Stimulated activated CD8-positive, alpha-beta memory T cell treated with anti-CD3 and anti-CD28 coated beads, Interleukin-4, amount 100 ng/mL, for 24 hours (primary cell): ENCODE data around the gene USP7.
"Not testable (repeated sequence)": the region's sequence is repeated elsewhere in the genome, so short reads cannot be mapped to it uniquely, and the experiment has no call there.

Experiments used
- DNase-seq: peaks from one replicate; pipeline ENCODE4 v3.0.0-alpha.2; 2020; ENCODE audit warnings: low read depth

Gene USP7

GRCh38 chr16:8972843-8973586 is 9.3 kb upstream of the USP7 start:
- DNase-seq, result no peak

- no peak for DNase-seq
Observed at GRCh38 chr16:8971416-8971815, 7.7 kb upstream of the USP7 start.

GRCh38 chr16:8969202-8969897 is 5.6 kb upstream of the USP7 start:
- DNase-seq, result not testable (repeated sequence)

- DNase-seq, result not testable (repeated sequence)
Observed at GRCh38 chr16:8968054-8968453, 4.3 kb upstream of the USP7 start.

- no peak for DNase-seq
Observed at GRCh38 chr16:8967132-8967821, 3.6 kb upstream of the USP7 start.

GRCh38 chr16:8966817-8967131 is 3.1 kb upstream of the USP7 start:
- DNase-seq, result no peak

- DNase-seq, result no peak
Observed at GRCh38 chr16:8964462-8964861, 756 bp upstream of the USP7 start.

GRCh38 chr16:8963010-8963820 is 491 bp downstream of the USP7 start:
- no peak for DNase-seq

- peak; percentile 22 for DNase-seq
Observed at GRCh38 chr16:8962393-8963009, 1.2 kb downstream of the USP7 start.

GRCh38 chr16:8961811-8962390 is 1.8 kb downstream of the USP7 start:
- no peak for DNase-seq

GRCh38 chr16:8960788-8961109 is 3.0 kb downstream of the USP7 start:
- no peak for DNase-seq

- no peak for DNase-seq
Observed at GRCh38 chr16:8959921-8960787, 3.6 kb downstream of the USP7 start.

GRCh38 chr16:8958344-8959167 is 5.2 kb downstream of the USP7 start:
- DNase-seq, result no peak

- no peak for DNase-seq
Observed at GRCh38 chr16:8957509-8958157, 6.1 kb downstream of the USP7 start.

GRCh38 chr16:8957063-8957397 is 6.7 kb downstream of the USP7 start:
- DNase-seq, result no peak

- no peak for DNase-seq
Observed at GRCh38 chr16:8956265-8957062, 7.2 kb downstream of the USP7 start.

- DNase-seq, result no peak
Observed at GRCh38 chr16:8955828-8956227, 7.9 kb downstream of the USP7 start.

GRCh38 chr16:8953064-8953463 is 10.6 kb downstream of the USP7 start:
- no peak for DNase-seq
